Keratinocyte (primary cell): ENCODE measurements around the gene HNRNPAB. TPM values are rescaled to one million over a fixed set of nuclear protein-coding genes. Genes with fewer than 3 reads are reported as not detected.

ENCODE experiments used
- DNase-seq: peaks from one replicate; pipeline ENCODE4 v3.0.0-alpha.2; 2011; ENCODE audit warnings: low read depth, missing footprints, low spot score
- FAIRE-seq: peaks from 2 replicates; lab custom pipeline; 2011; peaks lifted over from hg19 to GRCh38; lab: Jason Lieb, UNC
- H2AFZ ChIP-seq: 2 replicates; pipeline ENCODE4 v1.6.0; 2012; ENCODE audit warnings: low read length, control low read depth, inconsistent platforms; ENCODE audit not compliant: control insufficient read depth
- H3K27ac ChIP-seq: 2 replicates; pipeline ENCODE4 v1.5.1; 2011; ENCODE audit warnings: low read length; ENCODE audit not compliant: control insufficient read depth, insufficient read depth
- H3K27me3 ChIP-seq: 3 replicates; pipeline ENCODE4 v1.6.0; 2011; ENCODE audit warnings: low read length; ENCODE audit not compliant: control insufficient read depth, insufficient read depth; ENCODE audit errors: extremely low read depth
- H3K36me3 ChIP-seq, 2 experiments: 2 replicates in 1 of 2; 3 replicates in 1 of 2; pipeline ENCODE4 v1.5.1; 2011; ENCODE audit warnings: low read length in 2 of 2, mild to moderate bottlenecking in 1 of 2; ENCODE audit not compliant: control insufficient read depth in 2 of 2, insufficient read depth in 2 of 2; ENCODE audit errors: extremely low read depth in 1 of 2
- H3K4me1 ChIP-seq: 3 replicates; pipeline ENCODE4 v1.5.1; 2011; ENCODE audit warnings: low read length; ENCODE audit not compliant: control insufficient read depth, insufficient read depth; ENCODE audit errors: extremely low read depth
- H3K4me2 ChIP-seq: 3 replicates; pipeline ENCODE4 v1.6.0; 2011; ENCODE audit warnings: low read depth, low read length; ENCODE audit not compliant: control insufficient read depth, insufficient read depth; ENCODE audit errors: extremely low read depth
- H3K4me3 ChIP-seq, 3 experiments: fragments of 200-600 bp in 1 of 3; sonication (generic) in 1 of 3; 2 replicates in 2 of 3; 3 replicates in 1 of 3; pipeline ENCODE4 v1.5.1; 2011 to 2016; ENCODE audit warnings: low read length in 3 of 3, mild to moderate bottlenecking in 3 of 3, control low read depth in 2 of 3, inconsistent platforms in 1 of 3, low read depth in 1 of 3, mixed read lengths in 1 of 3, mixed run types in 1 of 3, moderate library complexity in 1 of 3; ENCODE audit not compliant: control insufficient read depth in 2 of 3, insufficient read depth in 2 of 3; ENCODE audit errors: extremely low read depth in 1 of 3
- H3K79me2 ChIP-seq: 2 replicates; pipeline ENCODE4 v1.6.0; 2012; ENCODE audit warnings: low read length; ENCODE audit not compliant: control insufficient read depth, insufficient read depth
- H3K9ac ChIP-seq: 3 replicates; pipeline ENCODE4 v1.6.0; 2011; ENCODE audit warnings: low read length; ENCODE audit not compliant: control insufficient read depth, insufficient read depth; ENCODE audit errors: extremely low read depth
- H3K9me1 ChIP-seq: 3 replicates; pipeline ENCODE4 v1.6.0; 2011; ENCODE audit warnings: low read length; ENCODE audit not compliant: control insufficient read depth, insufficient read depth; ENCODE audit errors: extremely low read depth
- H3K9me3 ChIP-seq: 2 replicates; pipeline ENCODE4 v1.5.1; 2012; ENCODE audit warnings: low read depth, low read length; ENCODE audit not compliant: control insufficient read depth
- H4K20me1 ChIP-seq: 3 replicates; pipeline ENCODE4 v1.6.0; 2011; ENCODE audit warnings: low read length; ENCODE audit not compliant: control insufficient read depth, insufficient read depth; ENCODE audit errors: extremely low read depth
- EZH2 ChIP-seq: IDR thresholded peaks from one replicate; pipeline ENCODE4 v1.6.1; 2012; ENCODE audit warnings: inconsistent platforms, mild to moderate bottlenecking, low read length, moderate library complexity
- dilution Hi-C: fragments of 300-500 bp; cut with MboI; formaldehyde crosslinking; loops from one replicate; pipeline ENCODE4 v1.7.0; 2020; ENCODE audit warnings: low sequenced_read_pairs; ENCODE audit not compliant: extremely low pct_ligation_motif_present
- polyA plus RNA-seq, 5 experiments: library from polyadenylated mRNA; depleted of rRNA in 3 of 5; stranded (reverse) in 3 of 5; stranded (forward) in 1 of 5; unstranded in 1 of 5; fragments of >200 nt; gene quantifications; 1 replicate in 1 of 5; 2 replicates in 3 of 5; 3 replicates in 1 of 5; pipeline versions ENCODE4 v1.2.1 to v1.2.3, GENCODE V29; 2011 to 2012; ENCODE audit warnings: missing spikeins in 2 of 5, low read depth in 1 of 5, low replicate concordance in 1 of 5
- TF ChIP-seq, protein P1 (sequence below), 3 experiments: IDR thresholded peaks in 1 of 3; conservative IDR thresholded peaks in 1 of 3; optimal IDR thresholded peaks in 1 of 3; 2 replicates in 2 of 3; 3 replicates in 1 of 3; pipeline versions ENCODE3 to v1.5.1; 2011; ENCODE audit warnings: low read length in 3 of 3, mild to moderate bottlenecking in 3 of 3, moderate library complexity in 2 of 3, control low read depth in 1 of 3, inconsistent platforms in 1 of 3; ENCODE audit not compliant: insufficient read depth in 2 of 3; ENCODE audit errors: extremely low read depth in 1 of 3

Gene HNRNPAB
- polyA plus RNA-seq, 1 donor (not counting 4 experiments of a cell fraction or from before 2014, with no cell fraction given), result 161 TPM

GRCh38 chr5:178207183-178207916, 3.0 kb downstream of the HNRNPAB start:
- dilution Hi-C loops, result no loop called here
- H3K4me3 ChIP-seq, result no peak overlapping the region
- H3K9ac ChIP-seq, result no peak overlapping the region
- peaks cover 46% of the 10 kb centered on the region for H3K79me2 ChIP-seq
- H3K27ac ChIP-seq, result no peak overlapping the region
- no peaks in the 10 kb centered on the region for H3K27me3 ChIP-seq
- DNase-seq (no peak), FAIRE-seq (peak; percentile 72)
- peak overlapping the region; percentile 95 for H3K4me2 ChIP-seq
- H4K20me1 ChIP-seq, result peaks cover 45% of the 10 kb centered on the region
- peaks cover 16% of the 10 kb centered on the region for H3K4me1 ChIP-seq
- peaks cover 11% of the 10 kb centered on the region for H3K9me1 ChIP-seq
- no peaks in the 10 kb centered on the region for H3K9me3 ChIP-seq
- H2AFZ ChIP-seq, result no peak overlapping the region
- peaks cover 36 to 51% of the 10 kb centered on the region in 2 experiments for H3K36me3 ChIP-seq
- TF ChIP-seq, protein P1, sequence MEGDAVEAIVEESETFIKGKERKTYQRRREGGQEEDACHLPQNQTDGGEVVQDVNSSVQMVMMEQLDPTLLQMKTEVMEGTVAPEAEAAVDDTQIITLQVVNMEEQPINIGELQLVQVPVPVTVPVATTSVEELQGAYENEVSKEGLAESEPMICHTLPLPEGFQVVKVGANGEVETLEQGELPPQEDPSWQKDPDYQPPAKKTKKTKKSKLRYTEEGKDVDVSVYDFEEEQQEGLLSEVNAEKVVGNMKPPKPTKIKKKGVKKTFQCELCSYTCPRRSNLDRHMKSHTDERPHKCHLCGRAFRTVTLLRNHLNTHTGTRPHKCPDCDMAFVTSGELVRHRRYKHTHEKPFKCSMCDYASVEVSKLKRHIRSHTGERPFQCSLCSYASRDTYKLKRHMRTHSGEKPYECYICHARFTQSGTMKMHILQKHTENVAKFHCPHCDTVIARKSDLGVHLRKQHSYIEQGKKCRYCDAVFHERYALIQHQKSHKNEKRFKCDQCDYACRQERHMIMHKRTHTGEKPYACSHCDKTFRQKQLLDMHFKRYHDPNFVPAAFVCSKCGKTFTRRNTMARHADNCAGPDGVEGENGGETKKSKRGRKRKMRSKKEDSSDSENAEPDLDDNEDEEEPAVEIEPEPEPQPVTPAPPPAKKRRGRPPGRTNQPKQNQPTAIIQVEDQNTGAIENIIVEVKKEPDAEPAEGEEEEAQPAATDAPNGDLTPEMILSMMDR (optimal IDR thresholded peaks at IDR 0.05 in 1 of 3, IDR thresholded peaks at IDR 0.05 in 1 of 3, conservative IDR thresholded peaks at IDR 0.05 in 1 of 3; ENCODE audit: extremely low read depth in 1 of 3, insufficient read depth in 2 of 3, low read length in 3 of 3), result no peak
- no peak for TF ChIP-seq EZH2

DNA sequence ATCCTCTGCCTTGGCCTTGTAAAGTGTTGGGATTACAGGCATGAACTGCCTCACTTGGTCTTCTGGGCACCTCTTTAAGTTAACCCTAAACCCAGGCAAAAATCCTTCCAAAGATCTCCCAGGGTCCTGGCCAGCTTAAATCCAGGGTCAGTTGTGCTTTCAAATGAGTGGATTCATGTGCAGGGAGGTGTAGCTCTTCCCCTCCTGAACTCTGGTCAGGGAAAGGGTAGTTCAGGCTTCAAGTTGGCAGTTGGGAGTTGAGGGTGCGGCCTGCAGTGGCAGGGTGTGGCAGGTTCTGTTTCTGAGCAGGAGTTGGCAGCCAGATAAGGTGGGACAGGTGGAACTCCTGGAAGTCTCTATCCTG, 3.6 kb downstream of the HNRNPAB start:
- no peak overlapping the region for H3K27ac ChIP-seq
- H3K9me3 ChIP-seq, result no peaks in the 10 kb centered on the region
- dilution Hi-C loops, result no loop called here
- peaks cover 11% of the 10 kb centered on the region for H3K9me1 ChIP-seq
- H3K4me2 ChIP-seq, result no peak overlapping the region
- DNase-seq (no peak), FAIRE-seq (no peak)
- H3K4me3 ChIP-seq, result no peak overlapping the region
- H3K79me2 ChIP-seq, result peaks cover 46% of the 10 kb centered on the region
- H3K4me1 ChIP-seq, result peaks cover 16% of the 10 kb centered on the region
- peaks cover 48% of the 10 kb centered on the region for H4K20me1 ChIP-seq
- TF ChIP-seq, protein P1 (optimal IDR thresholded peaks at IDR 0.05 in 1 of 3, IDR thresholded peaks at IDR 0.05 in 1 of 3, conservative IDR thresholded peaks at IDR 0.05 in 1 of 3; ENCODE audit: extremely low read depth in 1 of 3, insufficient read depth in 2 of 3, low read length in 3 of 3), result no peak
- no peaks in the 10 kb centered on the region for H3K27me3 ChIP-seq
- no peak overlapping the region for H2AFZ ChIP-seq
- no peak overlapping the region for H3K9ac ChIP-seq
- peaks cover 40 to 57% of the 10 kb centered on the region in 2 experiments for H3K36me3 ChIP-seq
